ENCODE data around the gene TRAK1. TPM values are rescaled to one million over a fixed set of nuclear protein-coding genes. Genes with fewer than 3 reads are reported as not detected.

TRAK1 gene
- polyA plus RNA-seq, 4 donors: 29.8 to 51.2 (median 46.7) TPM

- no peak for DNase-seq (ENCODE audit: low read depth in 4 of 4, low spot score in 3 of 4)
These were observed 24.5 kb upstream of the TRAK1 start for GRCh38 chr3:42066516-42067181.

DNA sequence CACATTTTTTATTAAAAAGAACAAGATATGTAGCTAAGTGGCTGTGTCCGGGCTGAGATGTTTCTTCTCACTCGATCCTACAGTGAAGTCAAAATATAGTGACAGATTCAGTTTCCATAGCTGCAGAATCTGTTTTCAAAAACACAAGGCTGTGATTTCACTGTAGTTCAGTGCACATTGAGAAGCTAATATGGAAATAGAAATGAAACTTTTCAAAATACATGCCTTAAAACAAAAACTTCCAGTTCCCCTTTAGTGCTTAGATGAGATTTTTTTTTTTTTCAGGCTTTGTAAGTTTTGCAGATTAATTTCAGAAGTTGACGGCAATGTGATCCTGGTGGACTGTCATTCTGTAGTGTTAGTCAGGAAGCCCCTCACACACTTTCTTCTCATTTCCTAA lies 23.8 kb upstream of the TRAK1 start:
- DNase-seq (ENCODE audit: low read depth in 4 of 4, low spot score in 3 of 4): no peak

DNA sequence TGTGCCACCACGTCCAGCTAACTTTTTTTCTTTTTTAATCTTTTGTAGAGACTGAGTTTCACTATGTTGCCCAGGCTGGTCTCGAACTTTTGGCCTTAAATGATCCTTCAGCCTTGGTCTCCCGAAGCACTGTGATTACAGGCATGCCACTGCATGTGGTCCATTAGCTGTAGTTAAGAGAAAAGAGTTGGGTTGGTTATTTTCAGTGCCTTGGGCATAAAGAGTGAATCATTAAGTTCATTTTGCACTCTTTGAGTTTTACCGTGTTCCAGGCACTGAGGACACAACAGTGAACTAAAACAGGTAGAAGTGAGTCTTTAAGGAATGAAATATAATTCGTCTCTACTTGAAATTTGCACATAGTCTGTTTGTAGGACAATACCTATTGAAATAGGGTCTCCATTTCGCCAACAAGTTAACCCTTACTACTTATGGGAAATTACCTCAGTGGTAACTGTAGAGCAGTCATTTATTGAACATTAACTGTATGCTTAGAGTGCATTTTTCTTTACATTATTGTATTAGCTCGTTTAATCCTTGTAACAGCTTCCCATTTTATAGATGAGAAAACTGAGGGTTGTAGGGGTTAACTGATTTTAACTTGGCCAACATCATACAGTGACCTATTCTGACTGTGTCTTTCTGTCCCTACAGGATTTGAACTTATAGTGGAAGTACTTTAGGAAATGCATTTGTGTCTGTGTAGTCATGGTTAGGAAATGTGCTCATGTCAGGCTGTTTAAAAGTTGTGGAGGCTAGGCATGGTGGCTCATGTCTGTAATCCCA lies 22.7 kb upstream of the TRAK1 start:
- no peak for DNase-seq (ENCODE audit: low read depth in 4 of 4, low spot score in 3 of 4)

GRCh38 chr3:42070089-42070488 lies 21.1 kb upstream of the TRAK1 start:
- no peak for DNase-seq (ENCODE audit: low read depth in 4 of 4, low spot score in 3 of 4)

- DNase-seq (ENCODE audit: low read depth in 4 of 4, low spot score in 3 of 4): no peak
These were observed 20.6 kb upstream of the TRAK1 start for GRCh38 chr3:42070524-42070923.

DNA sequence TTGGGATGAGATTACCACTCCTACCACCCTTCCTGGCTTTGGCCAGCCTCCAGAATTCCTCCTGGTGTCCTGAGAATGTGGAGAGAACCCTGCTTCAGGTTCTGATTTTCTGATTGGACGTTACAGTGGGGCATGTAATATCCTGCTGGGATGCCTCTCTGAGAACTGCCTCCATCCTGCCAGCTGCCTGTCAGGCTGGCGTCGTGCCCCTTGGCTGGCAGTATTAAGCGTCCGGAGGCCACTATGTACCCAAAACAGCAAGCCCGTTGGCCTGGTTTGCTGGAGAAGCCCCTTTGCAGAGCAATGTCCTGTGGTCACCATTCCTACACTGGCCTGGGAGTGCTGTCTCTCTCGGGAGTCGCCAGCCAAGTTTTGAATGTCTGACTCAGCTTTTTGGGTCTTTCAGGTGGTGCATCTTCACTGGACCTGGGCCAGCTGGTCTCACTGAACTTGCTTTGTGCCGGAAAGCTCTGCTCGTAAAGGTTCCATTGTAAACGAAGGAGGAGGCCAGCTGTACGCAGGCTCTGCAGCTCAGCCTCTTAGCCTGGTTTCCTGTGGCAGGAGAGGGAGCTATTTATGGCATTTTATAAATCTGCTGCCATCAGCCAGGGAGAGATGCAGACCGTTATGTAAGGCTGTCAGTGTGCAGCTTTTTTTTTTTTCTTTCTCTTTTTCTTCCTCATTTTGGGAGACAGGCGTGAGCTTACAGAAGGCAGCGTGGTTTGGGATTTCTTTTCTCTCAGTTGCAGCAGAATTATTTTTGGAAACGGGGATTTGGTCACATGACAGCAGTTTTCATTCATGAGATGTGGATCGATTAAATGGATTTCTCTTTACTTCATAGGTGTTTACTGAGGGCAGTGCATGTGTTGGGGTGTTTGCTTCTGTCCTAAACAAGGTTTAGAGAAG lies 19.0 kb upstream of the TRAK1 start:
- no peak for DNase-seq (ENCODE audit: low read depth in 4 of 4, low spot score in 3 of 4)

DNA sequence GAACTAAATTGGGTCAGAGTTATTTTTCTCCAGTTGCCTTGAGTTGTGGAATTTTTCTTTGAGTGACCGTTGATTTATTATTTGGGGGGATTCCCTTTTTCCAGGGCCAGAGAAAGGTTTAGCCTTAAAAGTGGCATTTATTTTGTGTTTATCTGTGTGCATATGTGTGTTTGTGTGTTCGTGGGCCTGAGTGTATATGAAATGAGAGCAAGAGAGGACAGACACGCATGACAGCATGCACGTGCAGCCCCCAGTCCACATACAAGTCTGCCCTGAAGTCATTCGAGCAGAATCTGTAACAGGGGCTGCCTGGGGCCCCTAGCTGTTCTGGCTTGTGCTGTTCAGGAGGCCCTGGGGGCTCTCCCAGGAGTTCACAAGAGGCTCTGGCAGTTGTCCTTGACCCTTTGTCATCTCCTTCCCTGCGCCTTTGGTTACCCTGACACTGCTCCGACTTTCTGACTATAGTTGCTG lies 18.3 kb upstream of the TRAK1 start:
- no peak for DNase-seq (ENCODE audit: low read depth in 4 of 4, low spot score in 3 of 4)

GRCh38 chr3:42077785-42078184 lies 13.4 kb upstream of the TRAK1 start:
- no peak for DNase-seq (ENCODE audit: low read depth in 4 of 4, low spot score in 3 of 4)

GRCh38 chr3:42078677-42079076 lies 12.5 kb upstream of the TRAK1 start:
- no peak for DNase-seq (ENCODE audit: low read depth in 4 of 4, low spot score in 3 of 4)

GRCh38 chr3:42079701-42080452 lies 11.3 kb upstream of the TRAK1 start:
- no peak for DNase-seq (ENCODE audit: low read depth in 4 of 4, low spot score in 3 of 4)

DNA sequence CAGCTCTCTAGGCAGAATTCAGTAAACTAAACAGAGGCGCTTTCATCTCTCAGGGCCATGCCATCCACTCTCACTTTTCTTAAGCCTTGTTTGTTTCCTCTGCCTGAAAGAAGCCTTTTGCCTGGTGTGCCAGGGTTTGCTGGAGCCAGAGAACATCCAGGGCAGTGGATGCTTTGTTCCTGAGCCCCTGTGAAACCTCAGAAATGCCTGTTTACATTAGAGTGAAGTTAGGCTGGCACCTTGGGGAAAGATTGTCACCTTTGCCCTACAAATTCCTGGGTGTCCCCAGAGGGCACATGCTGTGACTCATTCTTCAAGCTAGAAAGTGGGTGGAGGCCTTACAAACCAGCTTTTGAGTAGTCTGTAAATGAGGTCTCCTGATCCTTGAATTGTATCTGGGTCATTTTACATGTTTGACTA lies 10.7 kb upstream of the TRAK1 start:
- no peak for DNase-seq (ENCODE audit: low read depth in 4 of 4, low spot score in 3 of 4)

DNA sequence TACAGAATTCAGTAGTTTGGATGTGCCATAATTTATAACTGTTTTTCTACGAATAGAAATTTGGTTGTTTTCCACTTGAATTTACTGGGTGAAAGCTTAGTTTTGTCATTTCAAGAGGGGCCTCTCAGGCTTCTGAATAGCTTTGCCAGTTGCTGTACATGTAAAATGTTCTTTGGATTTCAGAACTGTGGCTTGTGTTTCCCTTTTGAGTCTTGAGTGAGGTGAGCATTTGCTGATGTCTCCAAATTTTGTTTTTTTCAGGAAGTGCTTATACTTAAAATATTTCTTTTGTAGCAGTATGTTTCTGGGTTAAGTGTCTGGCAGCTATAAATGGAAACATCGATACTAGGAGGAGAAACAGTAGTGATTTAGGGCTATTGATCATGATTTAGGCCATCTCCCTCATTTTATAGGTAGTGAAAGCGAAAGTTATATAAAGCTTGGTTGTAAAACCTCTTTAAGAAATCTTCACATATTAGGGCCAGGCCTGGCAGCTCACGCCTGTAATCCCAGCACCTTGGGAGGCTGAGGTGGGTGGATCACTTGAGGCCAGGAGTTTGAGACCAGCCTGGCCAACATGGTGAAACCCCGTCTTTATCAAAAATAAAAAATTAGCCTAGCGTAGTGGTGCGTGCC lies 9.2 kb upstream of the TRAK1 start:
- no peak for DNase-seq (ENCODE audit: low read depth in 4 of 4, low spot score in 3 of 4)

GRCh38 chr3:42084586-42084985 lies 6.6 kb upstream of the TRAK1 start:
- DNase-seq (ENCODE audit: low read depth in 4 of 4, low spot score in 3 of 4): no peak

DNA sequence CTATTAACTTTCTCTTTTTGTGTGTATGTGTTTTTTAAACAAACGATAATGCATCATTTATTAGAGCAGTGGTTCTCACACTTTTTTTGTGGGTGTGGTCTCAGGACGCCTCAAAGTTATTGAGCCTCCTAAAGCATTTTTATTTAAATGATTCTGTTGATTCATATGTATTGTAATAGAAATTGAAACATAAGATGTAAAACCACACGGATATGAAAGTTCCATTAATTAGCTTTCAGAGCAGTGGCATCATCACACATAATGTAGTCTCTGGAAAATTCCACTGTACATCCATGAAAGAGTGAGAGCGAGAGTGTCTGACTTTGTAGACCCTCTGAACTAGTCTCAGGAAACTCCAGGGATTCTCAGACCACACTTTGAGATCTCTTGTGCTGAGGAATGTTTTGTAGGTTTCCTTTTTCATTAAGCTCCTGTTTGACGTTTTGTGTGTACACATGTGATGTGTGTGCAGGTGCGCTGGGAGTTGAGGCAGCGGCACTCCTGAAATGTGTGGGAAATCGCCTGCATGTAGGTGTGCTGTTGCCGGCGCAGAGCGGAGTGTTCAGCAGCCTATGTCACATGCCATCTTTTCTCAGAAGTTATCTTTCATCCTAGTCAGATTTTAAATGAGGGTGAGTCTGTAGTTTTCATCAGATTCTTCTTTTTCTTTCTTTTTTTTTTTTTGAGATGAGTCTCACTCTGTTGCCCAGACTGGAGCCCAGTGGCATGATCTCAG lies 5.3 kb upstream of the TRAK1 start:
- DNase-seq (ENCODE audit: low read depth in 4 of 4, low spot score in 3 of 4): no peak

DNA sequence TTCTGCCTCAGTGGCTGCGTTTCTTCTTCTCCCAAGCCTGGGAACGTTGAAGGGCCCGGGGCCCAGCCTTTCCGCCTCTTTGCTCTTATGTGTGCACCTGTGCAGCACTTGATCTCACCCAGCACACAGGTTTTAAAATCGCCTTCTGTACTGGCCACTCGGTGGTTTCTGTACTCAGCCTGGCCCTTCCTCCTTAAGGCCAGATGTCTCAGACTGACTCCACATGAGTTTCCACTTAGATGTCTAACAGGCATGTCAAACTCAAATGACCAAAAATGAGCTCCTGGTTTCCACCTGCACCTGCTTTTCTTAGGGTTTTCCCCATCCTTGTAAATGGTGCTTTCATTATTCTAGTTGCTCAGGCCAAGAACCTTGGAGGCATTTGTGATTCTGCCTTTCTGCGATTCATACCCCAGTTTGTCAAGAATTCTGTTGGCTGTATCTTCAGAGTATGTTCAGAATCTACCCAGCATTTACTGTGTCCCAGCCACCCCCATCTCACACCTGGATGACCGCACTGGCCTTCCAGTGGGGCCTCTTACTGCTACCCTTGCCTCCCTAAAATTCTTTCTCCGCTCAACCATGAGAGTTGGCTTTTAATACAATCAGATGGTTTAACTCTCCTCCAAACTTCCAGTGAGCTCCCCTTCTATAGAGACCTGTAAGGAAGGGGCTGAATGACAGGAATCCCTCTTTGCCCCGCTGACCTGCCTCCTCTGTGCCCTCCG lies 2.2 kb upstream of the TRAK1 start:
- DNase-seq (ENCODE audit: low read depth in 4 of 4, low spot score in 3 of 4): no peak

GRCh38 chr3:42092006-42092405 lies 849 bp downstream of the TRAK1 start:
- DNase-seq (ENCODE audit: low read depth in 4 of 4, low spot score in 3 of 4): no peak

DNA sequence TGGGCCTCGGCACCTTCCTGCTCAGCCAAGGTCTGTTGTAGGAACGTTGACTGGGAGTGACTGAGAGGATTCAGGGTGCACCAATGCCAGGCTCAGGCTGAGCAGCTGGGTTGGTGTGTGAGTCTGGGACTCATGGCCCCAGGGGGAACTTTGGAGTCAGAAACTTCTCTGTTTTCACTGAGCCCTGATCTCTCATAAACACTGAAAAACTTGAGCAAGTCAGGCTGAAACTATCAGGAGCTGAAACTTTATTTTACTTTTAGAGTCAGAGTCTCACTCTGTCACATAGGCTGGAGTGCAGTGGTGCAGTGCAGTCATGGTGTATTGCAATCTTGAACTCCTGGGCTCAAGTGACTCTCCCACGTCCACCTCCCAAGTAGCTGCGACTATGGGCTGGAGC lies 3.0 kb downstream of the TRAK1 start:
- no peak for DNase-seq (ENCODE audit: low read depth in 4 of 4, low spot score in 3 of 4)

- no peak for DNase-seq (ENCODE audit: low read depth in 4 of 4, low spot score in 3 of 4)
These were observed 3.7 kb downstream of the TRAK1 start for GRCh38 chr3:42094691-42095391.
